HG02852 (cell line): ENCODE measurements around the gene ZNF804B.

Experiments used
- ATAC-seq: cut with Tn5 transposase; IDR thresholded peaks from one replicate; pipeline ENCODE4 v1.9.1; 2021; ENCODE audit warnings: mild to moderate bottlenecking, moderate library complexity; ENCODE audit not compliant: unreplicated experiment

The ZNF804B gene

GRCh38 chr7:88835147-88835728 lies 75.7 kb downstream of the ZNF804B start:
- ATAC-seq = peak; percentile 98

DNA sequence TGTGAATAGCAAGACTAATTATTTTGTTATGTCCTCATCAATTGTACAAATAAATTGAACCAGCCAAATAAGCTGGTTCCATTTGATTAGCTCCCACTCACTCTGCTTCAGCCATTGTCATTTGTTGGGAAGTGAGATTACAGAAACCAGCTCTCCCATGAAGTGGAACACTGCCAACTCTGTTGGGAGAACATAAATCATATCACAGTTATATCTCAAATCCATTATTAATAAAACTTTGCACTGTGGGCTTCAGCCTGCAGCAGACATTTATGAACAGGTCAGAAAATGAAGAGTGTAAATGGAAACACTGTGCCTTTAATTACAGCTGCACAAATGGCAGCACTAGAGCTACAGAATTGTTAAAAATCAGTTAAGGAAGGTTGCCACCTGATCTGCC lies 82.7 kb downstream of the ZNF804B start:
- ATAC-seq = no peak

- no peak for ATAC-seq
Observed at GRCh38 chr7:88845091-88845490, 85.6 kb downstream of the ZNF804B start.

DNA sequence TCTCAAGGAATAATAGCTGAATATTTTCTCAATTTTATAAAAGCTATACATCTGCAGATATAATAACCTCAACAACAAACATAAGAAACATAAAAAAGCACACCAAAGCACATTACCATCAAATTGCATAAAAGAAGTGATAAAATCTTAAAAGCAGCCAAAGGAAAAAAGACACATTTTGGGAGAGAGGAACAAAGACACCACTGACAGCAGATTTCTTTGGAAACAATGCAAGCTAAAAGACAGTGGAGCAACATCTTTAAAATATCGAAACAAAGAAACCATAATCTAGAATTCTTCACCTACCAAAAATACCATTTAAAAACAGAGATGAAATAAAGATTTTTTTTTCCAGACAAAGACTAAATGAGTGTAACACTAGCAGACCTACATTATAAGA lies 91.7 kb downstream of the ZNF804B start:
- ATAC-seq = no peak

- ATAC-seq = no peak
Observed at GRCh38 chr7:88859288-88859687, 99.8 kb downstream of the ZNF804B start.

DNA sequence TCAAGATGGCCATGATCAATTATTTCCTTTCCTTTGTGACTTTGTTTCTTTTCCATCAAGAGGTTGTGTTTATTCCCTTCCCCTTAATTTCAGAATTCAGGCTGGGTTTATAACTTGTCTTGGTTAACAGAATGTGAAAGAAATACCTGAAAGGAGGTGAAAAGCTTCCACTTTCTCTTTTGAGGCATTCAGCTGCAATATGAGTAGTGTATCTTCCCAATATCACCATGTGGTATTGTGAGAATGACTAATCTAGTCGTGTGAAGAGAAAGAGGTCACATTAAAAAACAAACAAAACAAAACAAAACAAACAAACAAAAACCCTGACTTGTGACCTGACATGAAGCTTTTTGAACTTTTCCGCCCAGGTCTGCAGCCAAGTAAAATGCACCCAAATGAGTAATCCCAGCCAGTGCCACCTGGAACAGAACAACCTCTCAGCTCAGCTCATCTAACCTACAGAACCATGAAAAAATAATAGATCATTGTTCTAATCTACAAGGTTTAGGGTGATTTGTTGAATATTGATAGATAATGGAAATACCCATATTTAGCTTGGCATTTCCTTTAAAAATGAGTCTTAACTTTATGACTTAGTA lies 106.9 kb downstream of the ZNF804B start:
- no peak for ATAC-seq

GRCh38 chr7:88867158-88867557 lies 107.7 kb downstream of the ZNF804B start:
- no peak for ATAC-seq

DNA sequence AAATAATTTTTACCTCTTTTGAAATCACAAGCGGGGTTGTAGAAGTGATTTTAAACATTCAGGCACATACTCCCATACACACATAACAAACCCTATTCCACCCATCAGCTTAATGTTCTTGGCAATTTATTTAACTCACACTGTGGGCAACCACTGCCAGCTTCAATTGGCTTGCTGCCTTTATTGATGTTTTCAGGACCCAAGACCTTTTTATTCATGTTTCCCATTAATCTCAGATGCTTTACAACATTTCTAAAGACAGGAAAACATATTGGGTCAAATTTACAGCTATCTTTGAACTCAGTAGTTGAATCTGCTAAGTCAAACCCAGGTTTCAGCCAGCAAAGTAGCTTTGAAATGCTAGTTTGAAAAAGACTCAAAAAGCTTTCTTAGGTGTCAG lies 109.0 kb downstream of the ZNF804B start:
- no peak for ATAC-seq

GRCh38 chr7:88881136-88881535 lies 121.6 kb downstream of the ZNF804B start:
- ATAC-seq = no peak

DNA sequence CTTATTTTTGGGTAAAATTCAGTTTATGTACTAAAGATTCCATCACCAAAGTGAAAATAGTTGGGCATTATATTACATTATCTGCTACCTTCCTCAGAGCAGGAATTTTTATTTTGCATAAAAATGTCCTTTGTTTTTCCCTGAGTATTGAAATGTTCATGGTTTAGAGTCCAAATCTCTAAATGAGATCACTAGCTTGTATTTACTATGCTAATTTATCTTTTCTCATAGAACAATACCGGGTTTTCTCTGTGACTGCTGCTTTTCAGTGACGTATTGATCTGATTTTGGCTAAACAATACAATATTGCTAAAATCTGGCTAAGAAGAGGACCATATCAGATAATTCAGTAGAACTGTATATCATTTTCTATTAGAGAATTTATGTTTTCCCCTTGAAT lies 125.6 kb downstream of the ZNF804B start:
- ATAC-seq = no peak

DNA sequence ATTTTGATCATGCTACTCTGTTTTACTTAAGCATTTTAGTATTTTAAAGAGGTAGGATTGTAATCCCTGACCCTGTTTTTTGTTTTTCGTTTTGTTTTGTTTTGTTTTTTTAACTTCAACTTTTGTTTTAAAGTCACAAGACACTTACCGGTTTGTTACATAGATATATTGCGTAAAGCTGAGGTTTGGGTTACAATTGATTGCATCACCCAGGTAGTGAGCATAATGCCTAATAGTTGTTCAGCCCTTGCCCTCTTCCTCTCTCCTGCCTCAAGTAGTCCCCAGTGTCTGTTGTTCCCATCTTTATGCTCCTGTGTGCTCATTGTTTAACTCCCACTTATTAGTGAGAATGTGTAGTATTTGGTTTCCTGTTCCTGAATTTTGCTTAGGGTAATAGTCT lies 129.2 kb downstream of the ZNF804B start:
- no peak for ATAC-seq

GRCh38 chr7:88910516-88910915 lies 151.0 kb downstream of the ZNF804B start:
- no peak for ATAC-seq

- no peak for ATAC-seq
Observed at GRCh38 chr7:88912852-88913251, 153.4 kb downstream of the ZNF804B start.

- ATAC-seq = no peak
Observed at GRCh38 chr7:88915615-88916014, 156.1 kb downstream of the ZNF804B start.

DNA sequence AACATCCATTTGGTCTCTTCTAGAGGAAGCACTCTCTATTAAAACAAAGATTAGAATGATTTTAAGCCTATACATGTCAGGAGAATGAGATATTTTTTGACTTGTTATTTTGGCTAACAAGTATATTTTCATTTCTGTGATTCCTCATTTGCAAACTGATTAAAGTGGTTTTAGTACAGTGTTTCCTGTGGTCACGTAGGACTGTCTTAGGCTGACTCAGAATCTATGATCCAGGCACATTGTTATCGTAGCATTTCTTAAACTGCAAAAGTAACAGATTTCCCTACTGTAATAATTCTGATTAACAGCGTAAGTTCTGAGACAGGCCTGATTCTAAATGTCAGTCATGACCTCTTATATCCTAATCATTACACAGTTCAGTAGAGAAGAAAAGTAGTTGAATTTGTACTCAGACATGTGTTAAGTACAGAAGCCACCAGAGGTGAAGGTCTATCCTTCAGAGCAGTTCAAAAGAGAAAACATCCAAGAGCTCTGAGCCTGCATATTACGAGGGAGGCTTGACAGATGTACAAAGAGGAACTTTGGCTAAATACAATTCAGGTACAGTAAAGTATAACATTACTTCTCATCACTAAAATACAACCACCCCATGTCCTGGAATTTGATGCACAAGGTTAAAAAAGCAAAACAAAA lies 160.1 kb downstream of the ZNF804B start:
- ATAC-seq = no peak

DNA sequence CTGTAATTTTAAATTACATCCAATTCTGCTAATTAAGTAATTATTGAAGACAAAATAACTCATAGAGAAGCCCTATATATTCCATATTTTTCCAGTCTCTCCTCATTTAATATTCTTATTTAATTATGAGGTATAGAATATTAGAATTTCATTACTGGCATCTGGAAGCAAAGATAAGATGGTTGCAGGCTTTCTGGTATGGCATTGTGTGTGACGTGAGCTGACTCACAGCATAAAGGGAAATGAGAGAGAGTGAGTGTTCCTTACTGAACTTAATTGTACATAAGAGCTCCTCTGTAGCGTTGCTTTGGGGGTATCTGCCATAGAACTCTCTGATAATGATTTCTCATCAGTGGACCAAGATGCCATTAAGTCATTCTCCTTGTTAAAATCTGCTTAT lies 163.4 kb downstream of the ZNF804B start:
- ATAC-seq = no peak

DNA sequence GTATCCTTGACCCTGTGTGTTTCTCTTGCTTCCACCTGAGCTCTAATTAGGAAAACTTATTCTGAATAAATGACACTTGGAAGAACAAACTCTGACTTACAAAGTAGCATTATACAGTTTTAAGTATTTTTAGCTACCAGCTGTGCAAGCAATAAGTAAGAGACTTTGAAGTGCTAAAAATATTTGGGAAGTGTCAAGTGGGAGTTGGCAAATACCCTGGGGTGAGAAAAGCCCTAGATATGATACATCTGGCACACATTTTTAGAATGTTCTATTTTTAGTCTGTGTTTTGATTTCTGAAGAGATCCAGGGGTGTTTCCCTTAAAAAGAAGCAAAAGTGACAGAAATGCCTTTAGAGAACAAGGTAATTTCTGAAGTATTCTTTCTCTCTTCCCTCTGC lies 168.8 kb downstream of the ZNF804B start:
- ATAC-seq = no peak

- no peak for ATAC-seq
Observed at GRCh38 chr7:88929719-88930118, 170.2 kb downstream of the ZNF804B start.

DNA sequence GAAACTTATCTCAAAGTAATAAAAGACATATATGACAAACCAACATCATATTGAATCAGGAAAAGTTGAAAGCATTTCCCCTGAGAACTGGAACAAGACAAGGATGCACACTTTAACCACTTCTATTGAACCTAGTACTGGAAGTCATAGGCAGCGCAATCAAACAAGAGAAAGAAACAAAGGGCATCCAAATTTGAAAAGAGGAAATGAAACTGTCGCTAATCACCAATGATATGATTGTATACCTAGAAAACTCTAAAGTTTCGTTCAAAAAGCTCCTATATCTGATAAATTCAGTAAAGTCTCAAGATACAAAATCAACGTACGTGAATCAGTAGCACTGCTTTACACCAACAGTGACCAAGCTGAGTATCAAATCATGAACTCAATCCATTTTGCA lies 173.8 kb downstream of the ZNF804B start:
- no peak for ATAC-seq

DNA sequence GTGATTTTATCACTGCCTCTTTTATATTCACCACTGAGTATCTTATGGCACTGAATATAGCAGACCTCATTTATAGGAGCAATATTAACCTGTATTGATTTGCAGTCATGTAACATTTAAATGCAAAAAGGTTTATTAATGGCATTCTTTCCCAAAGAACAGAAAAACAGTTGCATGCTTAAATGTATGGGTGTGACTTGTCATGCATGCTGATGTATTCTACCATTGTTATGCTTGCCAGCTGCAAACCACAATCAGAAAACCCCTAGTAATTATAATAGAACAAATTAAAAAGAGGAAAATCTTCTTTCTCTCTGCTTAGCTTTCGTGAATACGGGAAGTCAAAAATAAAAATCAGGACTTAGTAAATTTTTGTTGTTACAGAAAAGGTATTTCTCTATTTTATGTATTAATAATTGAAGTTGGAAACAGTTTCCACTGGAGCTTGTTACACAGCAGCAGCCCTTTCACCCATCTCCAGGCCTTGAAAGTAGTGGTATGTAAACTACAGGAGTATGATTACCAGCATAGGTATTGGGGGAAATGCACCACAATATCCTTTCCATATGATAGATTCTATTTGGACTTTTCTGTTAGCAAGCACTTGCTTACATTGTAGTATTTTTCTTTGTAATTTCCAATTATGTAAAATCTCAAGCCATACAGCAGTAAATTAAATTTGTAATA lies 183.5 kb downstream of the ZNF804B start:
- ATAC-seq = no peak

GRCh38 chr7:88951826-88952225 lies 192.3 kb downstream of the ZNF804B start:
- no peak for ATAC-seq

DNA sequence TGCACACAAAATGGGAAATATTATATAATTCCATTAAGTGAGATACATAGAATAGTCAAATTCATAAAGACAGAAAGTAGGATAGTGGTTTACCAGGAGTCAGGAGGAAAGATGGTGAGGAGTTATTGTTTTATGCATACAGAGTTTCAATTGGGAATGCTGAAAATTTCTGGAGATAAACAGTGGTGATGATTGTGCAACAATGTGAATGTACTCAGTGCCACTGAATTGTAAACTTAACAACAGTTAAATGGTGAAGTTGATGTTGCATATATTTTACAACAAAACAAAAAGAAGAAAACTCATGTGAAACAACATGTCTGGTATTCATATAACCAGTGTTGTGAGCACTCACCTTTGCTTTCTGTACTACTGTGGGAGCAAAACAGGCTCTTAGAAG lies 204.9 kb downstream of the ZNF804B start:
- ATAC-seq = no peak
